Measurements from ENCODE around the gene GPC1. TPM values are rescaled to one million over a fixed set of nuclear protein-coding genes. Genes with fewer than 3 reads are reported as not detected.

The GPC1 gene
- total and polyA plus RNA-seq, 4 donors: 23.2 to 62.5 (median 26.5) TPM

DNA sequence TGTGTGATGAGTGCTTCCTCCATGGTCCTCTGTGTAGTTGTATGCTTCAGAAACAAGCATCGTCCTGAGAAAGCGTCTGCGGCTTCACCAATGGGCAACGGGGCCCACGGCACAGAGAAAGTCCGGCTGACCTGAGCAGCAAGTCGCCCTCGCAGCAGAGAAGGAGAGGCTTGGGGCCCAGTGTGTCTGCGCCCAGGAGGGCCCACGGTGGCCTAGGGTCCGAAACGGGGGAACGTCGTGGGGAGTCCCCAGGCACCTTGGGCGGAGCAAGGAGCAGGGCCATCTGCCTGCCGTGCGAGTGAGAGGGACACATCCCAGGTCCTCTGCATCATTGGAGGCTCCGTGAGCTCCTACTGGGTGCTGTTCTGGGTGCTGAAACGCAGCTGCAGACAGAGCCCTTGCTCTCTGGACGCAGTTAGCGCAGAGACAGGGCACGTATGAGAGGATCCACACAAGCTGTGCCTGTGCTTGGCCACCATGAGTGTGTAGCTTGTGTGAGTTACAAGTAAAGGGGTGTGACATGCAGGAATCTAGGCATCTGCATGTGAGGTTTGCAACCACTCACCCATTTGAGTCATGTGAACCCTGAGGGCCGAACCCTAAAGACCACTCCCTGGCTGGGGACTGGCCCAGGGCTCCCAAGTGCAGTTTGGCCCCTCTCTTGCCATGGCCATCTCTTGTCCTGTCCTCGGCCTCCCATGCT lies 10.6 kb downstream of the GPC1 start:
- ATAC-seq (ENCODE audit: insufficient read depth, low FRiP score) (no peak), DNase-seq (no peak)
- no peaks in the 10 kb centered on the region for H3K36me3 ChIP-seq (ENCODE audit: control insufficient read depth in 4 of 4, insufficient read depth in 4 of 4, low read length in 4 of 4)
- no peak overlapping the region for H3K4me3 ChIP-seq
- H3K27me3 ChIP-seq (ENCODE audit: control insufficient read depth in 3 of 3, insufficient read depth in 3 of 3, low read length in 2 of 3): no peaks in the 10 kb centered on the region
- WGBS, 2 donors: 79 to 82% methylated on average over 24 of the region's 24 CpGs
- TF ChIP-seq, protein P1, sequence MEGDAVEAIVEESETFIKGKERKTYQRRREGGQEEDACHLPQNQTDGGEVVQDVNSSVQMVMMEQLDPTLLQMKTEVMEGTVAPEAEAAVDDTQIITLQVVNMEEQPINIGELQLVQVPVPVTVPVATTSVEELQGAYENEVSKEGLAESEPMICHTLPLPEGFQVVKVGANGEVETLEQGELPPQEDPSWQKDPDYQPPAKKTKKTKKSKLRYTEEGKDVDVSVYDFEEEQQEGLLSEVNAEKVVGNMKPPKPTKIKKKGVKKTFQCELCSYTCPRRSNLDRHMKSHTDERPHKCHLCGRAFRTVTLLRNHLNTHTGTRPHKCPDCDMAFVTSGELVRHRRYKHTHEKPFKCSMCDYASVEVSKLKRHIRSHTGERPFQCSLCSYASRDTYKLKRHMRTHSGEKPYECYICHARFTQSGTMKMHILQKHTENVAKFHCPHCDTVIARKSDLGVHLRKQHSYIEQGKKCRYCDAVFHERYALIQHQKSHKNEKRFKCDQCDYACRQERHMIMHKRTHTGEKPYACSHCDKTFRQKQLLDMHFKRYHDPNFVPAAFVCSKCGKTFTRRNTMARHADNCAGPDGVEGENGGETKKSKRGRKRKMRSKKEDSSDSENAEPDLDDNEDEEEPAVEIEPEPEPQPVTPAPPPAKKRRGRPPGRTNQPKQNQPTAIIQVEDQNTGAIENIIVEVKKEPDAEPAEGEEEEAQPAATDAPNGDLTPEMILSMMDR (IDR thresholded peaks at IDR 0.05; ENCODE audit: control extremely low read depth, extremely low read depth): no peak
- H3K27ac ChIP-seq (ENCODE audit: low read depth in 1 of 2, low read length in 1 of 2): no peak overlapping the region
- no peaks in the 10 kb centered on the region for H3K4me1 ChIP-seq (ENCODE audit: control insufficient read depth in 5 of 5, insufficient read depth in 5 of 5, low read length in 5 of 5)
- H3K9me3 ChIP-seq (ENCODE audit: control insufficient read depth in 4 of 4, insufficient read depth in 3 of 4, low read length in 3 of 4): no peaks in the 10 kb centered on the region
- H3K9ac ChIP-seq (ENCODE audit: insufficient read depth in 1 of 2, low read length in 2 of 2): no peak overlapping the region

DNA sequence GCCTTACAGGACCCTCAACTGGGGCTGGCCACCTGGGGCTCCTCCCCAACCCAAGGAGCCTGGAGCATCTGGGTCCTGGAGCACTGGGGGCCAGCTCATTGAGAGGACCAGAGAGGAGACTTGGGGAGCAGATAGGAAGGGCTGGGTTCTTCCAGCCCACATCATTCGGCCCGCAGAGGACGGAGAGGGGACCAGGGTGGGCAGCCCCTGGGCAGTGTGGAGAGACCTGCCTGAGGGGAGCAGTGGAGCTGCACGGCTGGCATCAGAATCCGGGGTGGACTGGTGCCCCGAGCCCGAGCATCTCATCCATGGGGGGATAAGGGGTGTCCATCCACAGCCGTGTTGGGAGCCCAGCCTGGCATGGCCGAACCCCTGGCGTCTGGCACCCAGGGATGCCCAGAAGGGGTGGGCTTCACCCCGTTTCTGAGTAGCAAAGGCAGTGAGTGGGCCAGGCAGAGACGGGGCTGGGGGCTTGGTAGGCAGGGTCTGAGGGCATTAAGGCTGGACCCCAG lies 11.3 kb downstream of the GPC1 start:
- Histone ChIP-seq H3K27me3 (ENCODE audit: control insufficient read depth in 3 of 3, insufficient read depth in 3 of 3, low read length in 2 of 3) (peaks cover 0 to 2% (median 0%) of the 10 kb centered on the region in 3 donors), H3K27ac (ENCODE audit: low read depth in 1 of 2, low read length in 1 of 2) (no peak overlapping the region), H3K4me3 (no peak overlapping the region), H3K9me3 (ENCODE audit: control insufficient read depth in 4 of 4, insufficient read depth in 3 of 4, low read length in 3 of 4) (no peaks in the 10 kb centered on the region), H3K9ac (ENCODE audit: insufficient read depth in 1 of 2, low read length in 2 of 2) (no peak overlapping the region), H3K4me1 (ENCODE audit: control insufficient read depth in 5 of 5, insufficient read depth in 5 of 5, low read length in 5 of 5) (peaks cover 0 to 3% (median under 1%) of the 10 kb centered on the region in 5 donors), H3K36me3 (ENCODE audit: control insufficient read depth in 4 of 4, insufficient read depth in 4 of 4, low read length in 4 of 4) (no peaks in the 10 kb centered on the region)
- no peak for DNase-seq
- TF ChIP-seq, protein P1 (IDR thresholded peaks at IDR 0.05; ENCODE audit: control extremely low read depth, extremely low read depth): no peak
- no peak for ATAC-seq (ENCODE audit: insufficient read depth, low FRiP score)
- WGBS, 2 donors: 87 to 93% methylated on average over 12 of the region's 12 CpGs

DNA sequence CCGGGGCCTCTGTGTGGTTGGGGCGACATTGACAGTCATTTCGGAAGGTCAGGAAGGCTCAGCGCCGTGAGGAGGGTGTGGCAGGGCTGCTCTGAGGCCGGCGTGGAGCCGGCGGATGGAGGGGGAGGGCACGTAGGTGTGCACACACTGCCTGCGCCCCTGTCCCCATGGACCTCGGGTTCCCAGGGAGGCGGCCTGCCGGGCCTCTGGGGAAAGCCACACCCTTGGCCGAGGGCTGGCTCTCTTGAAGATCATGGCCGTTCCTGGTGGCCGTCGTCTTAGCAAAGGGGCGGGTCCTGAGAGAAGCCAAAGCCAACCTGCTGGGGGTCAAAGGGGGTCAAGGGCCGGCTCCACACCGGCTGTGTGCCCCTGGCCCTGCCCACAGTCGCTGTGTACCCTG lies 11.9 kb downstream of the GPC1 start:
- no peak overlapping the region for H3K9ac ChIP-seq (ENCODE audit: insufficient read depth in 1 of 2, low read length in 2 of 2)
- ATAC-seq (ENCODE audit: insufficient read depth, low FRiP score): no peak
- peaks cover 0 to 9% (median 6%) of the 10 kb centered on the region in 5 donors for H3K4me1 ChIP-seq (ENCODE audit: control insufficient read depth in 5 of 5, insufficient read depth in 5 of 5, low read length in 5 of 5)
- peaks cover 0 to 2% (median 0%) of the 10 kb centered on the region in 3 donors for H3K27me3 ChIP-seq (ENCODE audit: control insufficient read depth in 3 of 3, insufficient read depth in 3 of 3, low read length in 2 of 3)
- WGBS, 2 donors: 75 to 81% methylated on average over 22 of the region's 22 CpGs
- no peak overlapping the region for H3K27ac ChIP-seq (ENCODE audit: low read depth in 1 of 2, low read length in 1 of 2)
- H3K9me3 ChIP-seq (ENCODE audit: control insufficient read depth in 4 of 4, insufficient read depth in 3 of 4, low read length in 3 of 4): no peaks in the 10 kb centered on the region
- H3K36me3 ChIP-seq (ENCODE audit: control insufficient read depth in 4 of 4, insufficient read depth in 4 of 4, low read length in 4 of 4): no peaks in the 10 kb centered on the region
- no peak for DNase-seq
- H3K4me3 ChIP-seq: no peak overlapping the region
- TF ChIP-seq, protein P1 (IDR thresholded peaks at IDR 0.05; ENCODE audit: control extremely low read depth, extremely low read depth): no peak

Data from lung (tissue), 12 donors.